Upper lobe of left lung (tissue), 6 donors: ENCODE results near the gene MEF2C. TPM values are rescaled to one million over a fixed set of nuclear protein-coding genes. Genes with fewer than 3 reads are reported as not detected.
"Not testable (repeated sequence)": the region's sequence is repeated elsewhere in the genome, so short reads cannot be mapped to it uniquely, and the experiment has no call there.

Experiments used
- ATAC-seq, 2 donors: fragments of 200-7000 bp; cut with Tn5 transposase; one replicate each; pipeline ENCODE4 v1.9.1; 2022; ENCODE audit warnings: mild to moderate bottlenecking in 2 of 2, moderate library complexity in 2 of 2; ENCODE audit not compliant: low FRiP score in 2 of 2
- DNase-seq, 2 donors: peaks; one replicate each; pipeline ENCODE4 v3.0.0-alpha.2; 2019 to 2020
- H3K27ac ChIP-seq, 4 donors: fragments of 200-600 bp; sonication (generic); one replicate each; pipeline ENCODE4 v1.5.1; 2016 to 2019
- H3K27me3 ChIP-seq, 4 donors: fragments of 200-600 bp; sonication (generic); one replicate each; pipeline ENCODE4 v1.5.1; 2017 to 2019
- H3K36me3 ChIP-seq, 4 donors: fragments of 200-600 bp; sonication (generic); one replicate each; pipeline ENCODE4 v1.5.1; 2016 to 2019
- H3K4me1 ChIP-seq, 4 donors: fragments of 200-600 bp; sonication (generic); one replicate each; pipeline ENCODE4 v1.5.1; 2018 to 2019
- H3K4me3 ChIP-seq, 4 donors: fragments of 200-600 bp; sonication (generic); one replicate each; pipeline ENCODE4 v1.5.1; 2017 to 2019; ENCODE audit warnings: mild to moderate bottlenecking in 2 of 4, moderate library complexity in 1 of 4
- H3K9me3 ChIP-seq, 4 donors: fragments of 200-600 bp; sonication (generic); one replicate each; pipeline ENCODE4 v1.5.1; 2018 to 2019
- CTCF ChIP-seq, 6 experiments: fragments of 450-650 bp in 4 of 6; fragments of 200-600 bp in 2 of 6; sonication (generic) in 2 of 6; IDR thresholded peaks; one replicate each; pipeline ENCODE4 v1.5.1; 2016 to 2019; ENCODE audit warnings: antibody characterized with exemption in 6 of 6
- EP300 ChIP-seq, 4 donors: sonication (generic); formaldehyde crosslinking; IDR thresholded peaks; one replicate each; pipeline ENCODE4 v1.5.1; 2017; ENCODE audit warnings: antibody characterized with exemption in 4 of 4, control low read depth in 2 of 4
- POLR2A ChIP-seq, 4 donors: fragments of 450-650 bp; IDR thresholded peaks; one replicate each; pipeline ENCODE4 v1.5.1; 2016 to 2017; ENCODE audit warnings: antibody characterized with exemption in 4 of 4, mild to moderate bottlenecking in 2 of 4
- POLR2AphosphoS5 ChIP-seq, 2 donors: sonication (generic); formaldehyde crosslinking; IDR thresholded peaks; one replicate each; pipeline ENCODE4 v1.5.1; 2017; ENCODE audit warnings: antibody characterized with exemption in 2 of 2
- WGBS, 2 donors: methylation state at CpG; one replicate each; pipeline ENCODE4 v1.1.5; 2017 to 2018; 5-methylcytosine and 5-hydroxymethylcytosine counted together
- total RNA-seq, 6 donors: library from RNA; depleted of rRNA in 4 of 6; stranded (reverse); fragments of >200 nt in 4 of 6; gene quantifications; one replicate each; pipeline versions ENCODE4 v1.1.0 to v1.2.1, GENCODE V29; 2016 to 2021
- donor health status: DM: no; HTN: no; CAD: no; lungs with moderate emphysema.
- donor health status: DM: no; HTN: yes; CAD: no; lungs with severe emphysema.

MEF2C gene
- total RNA-seq, 6 donors from 2014 or later: 20.5 to 46.2 (median 35.8) TPM

GRCh38 chr5:88805151-88805784 lies 77.7 kb downstream of the MEF2C start:
- WGBS, 2 donors: 60 to 65% methylated on average over 3 of the region's 3 CpGs
- no peak overlapping the region for H3K4me3 ChIP-seq
- H3K27ac ChIP-seq: no peak overlapping the region
- no peaks in the 10 kb centered on the region for H3K9me3 ChIP-seq
- DNase-seq (no peak), ATAC-seq (no peak)
- peaks cover 0 to 27% (median 0%) of the 10 kb centered on the region in 4 donors for H3K36me3 ChIP-seq
- H3K27me3 ChIP-seq: no peaks in the 10 kb centered on the region
- no peak for TF ChIP-seq POLR2A (IDR thresholded peaks at IDR 0.05)
- no peak for TF ChIP-seq POLR2AphosphoS5 (IDR thresholded peaks at IDR 0.05)
- TF ChIP-seq CTCF (IDR thresholded peaks at IDR 0.05): no peak
- TF ChIP-seq EP300 (IDR thresholded peaks at IDR 0.05): no peak
- no peaks in the 10 kb centered on the region for H3K4me1 ChIP-seq

- Histone ChIP-seq H3K4me3 (no peak overlapping the region), H3K4me1 (no peaks in the 10 kb centered on the region)
- 87 to 89% methylated on average over 11 of the region's 11 CpGs for WGBS, 2 donors
Observed at GRCh38 chr5:88804444-88804843, 78.5 kb downstream of the MEF2C start.

GRCh38 chr5:88803309-88803708 lies 79.7 kb downstream of the MEF2C start:
- Histone ChIP-seq H3K9me3 (no peaks in the 10 kb centered on the region), H3K4me3 (no peak overlapping the region), H3K27me3 (no peaks in the 10 kb centered on the region), H3K4me1 (no peaks in the 10 kb centered on the region), H3K27ac (no peak overlapping the region), H3K36me3 (peaks cover 0 to 27% (median 0%) of the 10 kb centered on the region in 4 donors)
- DNase-seq: no peak
- no peak for ATAC-seq
- TF ChIP-seq CTCF (IDR thresholded peaks at IDR 0.05) (no peak), POLR2AphosphoS5 (IDR thresholded peaks at IDR 0.05) (no peak), EP300 (IDR thresholded peaks at IDR 0.05) (no peak), POLR2A (IDR thresholded peaks at IDR 0.05) (no peak)
- WGBS, 2 donors: 71 to 73% methylated on average over 1 of the region's 1 CpG

More at GRCh38 chr5:88804444-88804843, 78.5 kb downstream of the MEF2C start:
- Histone ChIP-seq H3K27me3 (no peaks in the 10 kb centered on the region), H3K9me3 (no peaks in the 10 kb centered on the region), H3K36me3 (peaks cover 0 to 27% (median 0%) of the 10 kb centered on the region in 4 donors), H3K27ac (no peak overlapping the region)
- no peak for TF ChIP-seq POLR2A (IDR thresholded peaks at IDR 0.05)
- no peak for TF ChIP-seq EP300 (IDR thresholded peaks at IDR 0.05)
- TF ChIP-seq CTCF (IDR thresholded peaks at IDR 0.05): no peak
- TF ChIP-seq POLR2AphosphoS5 (IDR thresholded peaks at IDR 0.05): no peak
- ATAC-seq (no peak), DNase-seq (peak in 1 of 2 donors; percentile 13)

GRCh38 chr5:88799938-88800535 lies 82.9 kb downstream of the MEF2C start:
- no peak for TF ChIP-seq POLR2AphosphoS5 (IDR thresholded peaks at IDR 0.05)
- TF ChIP-seq POLR2A (IDR thresholded peaks at IDR 0.05): no peak
- TF ChIP-seq CTCF (IDR thresholded peaks at IDR 0.05): no peak
- TF ChIP-seq EP300 (IDR thresholded peaks at IDR 0.05): no peak
- Histone ChIP-seq H3K27ac (no peak overlapping the region), H3K4me1 (no peaks in the 10 kb centered on the region), H3K27me3 (no peaks in the 10 kb centered on the region), H3K4me3 (no peak overlapping the region), H3K9me3 (no peaks in the 10 kb centered on the region), H3K36me3 (peaks cover 0 to 27% (median 0%) of the 10 kb centered on the region in 4 donors)
- DNase-seq (no peak), ATAC-seq (no peak)
- 70 to 77% methylated on average over 2 of the region's 2 CpGs for WGBS, 2 donors

GRCh38 chr5:88798933-88799332 lies 84.1 kb downstream of the MEF2C start:
- not testable (repeated sequence) for H3K4me1 ChIP-seq, H3K4me3 ChIP-seq, ATAC-seq, H3K9me3 ChIP-seq, H3K27me3 ChIP-seq, H3K27ac ChIP-seq, DNase-seq
- peaks cover 0 to 20% (median 0%) of the 10 kb centered on the region in 4 donors for H3K36me3 ChIP-seq
- WGBS, 2 donors: 94 to 100% methylated on average over 1 to 7 of the region's 7 CpGs

- H3K4me1 ChIP-seq, DNase-seq, ATAC-seq, H3K4me3 ChIP-seq, H3K27me3 ChIP-seq, H3K9me3 ChIP-seq, H3K36me3 ChIP-seq, H3K27ac ChIP-seq: not testable (repeated sequence)
- 95 to 98% methylated on average over 3 of the region's 3 CpGs for WGBS, 2 donors
Observed at GRCh38 chr5:88793797-88794196, 89.2 kb downstream of the MEF2C start.
